Measurements from ENCODE around the gene MBD3. TPM values are rescaled to one million over a fixed set of nuclear protein-coding genes. Genes with fewer than 3 reads are reported as not detected.

Gene MBD3
- total and polyA plus RNA-seq, 2 experiments from 2014 or later, result 27.6 to 118 TPM

DNA sequence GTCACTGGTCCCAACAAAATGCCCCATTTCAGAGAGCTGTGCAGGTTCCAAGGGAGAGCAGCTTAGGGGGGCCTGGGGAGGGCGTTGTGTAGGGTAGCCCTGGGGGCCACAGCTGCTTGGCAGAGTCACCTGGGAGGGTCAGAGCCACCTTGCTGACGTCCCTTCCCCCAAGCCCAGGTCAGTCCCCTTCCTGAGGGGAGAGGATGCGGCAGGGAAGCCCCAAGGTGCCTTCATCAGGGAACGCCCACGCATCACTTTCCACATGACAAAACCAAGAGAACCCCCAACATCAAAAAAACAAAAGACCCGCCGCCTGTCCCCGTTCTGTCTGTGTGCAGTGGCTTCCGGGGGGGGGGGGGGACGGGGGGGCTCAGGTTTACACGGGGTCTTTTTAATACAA lies 17.9 kb upstream of the MBD3 start:
- no peaks in the 10 kb centered on the region for H3K27me3 ChIP-seq (ENCODE audit: insufficient read depth)
- H3K4me1 ChIP-seq (ENCODE audit: insufficient read depth), result peaks cover 8% of the 10 kb centered on the region
- peaks cover 58% of the 10 kb centered on the region for H3K36me3 Mint-ChIP-seq (ENCODE audit: low read depth)
- peaks cover 31% of the 10 kb centered on the region for H3K27me3 Mint-ChIP-seq (ENCODE audit: insufficient read depth, low read depth, poor library complexity)
- peaks cover under 1% of the 10 kb centered on the region; the same call in 1 of the 2 replicates for H4K20me1 ChIP-seq (replicated peaks; ENCODE audit: insufficient read depth)
- no peak overlapping the region for H2AFZ ChIP-seq
- DNase-seq (ENCODE audit: low spot score) (no peak), ATAC-seq (no peak)
- peaks cover 8% of the 10 kb centered on the region; the same call in 1 of the 2 replicates for H3K36me3 ChIP-seq (ENCODE audit: insufficient read depth)
- no peak overlapping the region for H3K27ac Mint-ChIP-seq
- no peak overlapping the region for H3K4me2 ChIP-seq
- no peaks in the 10 kb centered on the region for H3K9me3 Mint-ChIP-seq
- H3K4me3 Mint-ChIP-seq, result no peak overlapping the region
- H3K79me2 ChIP-seq (replicated peaks; ENCODE audit: insufficient read depth), result no peaks in the 10 kb centered on the region
- no peaks in the 10 kb centered on the region for H3K9me2 ChIP-seq (ENCODE audit: insufficient read depth)
- H3K4me3 ChIP-seq, result no peak overlapping the region
- no peak for TF ChIP-seq POLR2AphosphoS5 (IDR thresholded peaks at IDR 0.05; ENCODE audit: low read depth)
- no peak for TF ChIP-seq NANOG (IDR thresholded peaks at IDR 0.05; ENCODE audit: borderline replicate concordance)
- H3K27ac ChIP-seq (ENCODE audit: low read depth), result no peak overlapping the region
- peaks cover 33% of the 10 kb centered on the region for H3F3A ChIP-seq (replicated peaks; ENCODE audit: low read depth)
- 0 out of 3 replicates have a peak, but pooled peaks cover 9% of the 10 kb centered on the region for H3K4me1 Mint-ChIP-seq

GRCh38 chr19:1609680-1610474 lies 17.2 kb upstream of the MBD3 start:
- Mint-ChIP-seq H3K36me3 (ENCODE audit: low read depth) (peaks cover 51% of the 10 kb centered on the region), H3K4me3 (no peak overlapping the region), H3K4me1 (0 out of 3 replicates have a peak, but pooled peaks cover 9% of the 10 kb centered on the region), H3K27ac (no peak overlapping the region), H3K27me3 (ENCODE audit: insufficient read depth, low read depth, poor library complexity) (peaks cover 33% of the 10 kb centered on the region), H3K9me3 (no peaks in the 10 kb centered on the region)
- H3F3A ChIP-seq (replicated peaks; ENCODE audit: low read depth), result peaks cover 35% of the 10 kb centered on the region
- no peaks in the 10 kb centered on the region for H3K27me3 ChIP-seq (ENCODE audit: insufficient read depth)
- no peaks in the 10 kb centered on the region for H3K9me2 ChIP-seq (ENCODE audit: insufficient read depth)
- peaks cover 8% of the 10 kb centered on the region for H3K4me1 ChIP-seq (ENCODE audit: insufficient read depth)
- peaks cover 3% of the 10 kb centered on the region for H3K79me2 ChIP-seq (replicated peaks; ENCODE audit: insufficient read depth)
- no peak overlapping the region for H3K4me3 ChIP-seq
- no peaks in the 10 kb centered on the region; the same call in 1 of the 2 replicates for H4K20me1 ChIP-seq (replicated peaks; ENCODE audit: insufficient read depth)
- ATAC-seq (no peak), DNase-seq (ENCODE audit: low spot score) (no peak)
- no peak overlapping the region for H3K4me2 ChIP-seq
- H2AFZ ChIP-seq, result no peak overlapping the region
- H3K36me3 ChIP-seq (ENCODE audit: insufficient read depth), result peaks cover 8% of the 10 kb centered on the region; the same call in 1 of the 2 replicates
- H3K27ac ChIP-seq (ENCODE audit: low read depth), result peak overlapping the region; percentile 55; the same call in 1 of the 2 replicates
- TF ChIP-seq ZNF331 (CRISPR knock-in tag; IDR thresholded peaks at IDR 0.05; ENCODE audit: low read depth) (no peak), REST (IDR thresholded peaks at IDR 0.05; ENCODE audit: unreplicated experiment) (no peak), NANOG (IDR thresholded peaks at IDR 0.05; ENCODE audit: borderline replicate concordance) (no peak), ZNF462 (CRISPR knock-in tag; IDR thresholded peaks at IDR 0.05) (no peak), STAT1 (IDR thresholded peaks at IDR 0.05; ENCODE audit: unreplicated experiment) (no peak), EZH2 (IDR thresholded peaks at IDR 0.05; ENCODE audit: low read depth, unreplicated experiment) (no peak)
- TF ChIP-seq, protein P1, sequence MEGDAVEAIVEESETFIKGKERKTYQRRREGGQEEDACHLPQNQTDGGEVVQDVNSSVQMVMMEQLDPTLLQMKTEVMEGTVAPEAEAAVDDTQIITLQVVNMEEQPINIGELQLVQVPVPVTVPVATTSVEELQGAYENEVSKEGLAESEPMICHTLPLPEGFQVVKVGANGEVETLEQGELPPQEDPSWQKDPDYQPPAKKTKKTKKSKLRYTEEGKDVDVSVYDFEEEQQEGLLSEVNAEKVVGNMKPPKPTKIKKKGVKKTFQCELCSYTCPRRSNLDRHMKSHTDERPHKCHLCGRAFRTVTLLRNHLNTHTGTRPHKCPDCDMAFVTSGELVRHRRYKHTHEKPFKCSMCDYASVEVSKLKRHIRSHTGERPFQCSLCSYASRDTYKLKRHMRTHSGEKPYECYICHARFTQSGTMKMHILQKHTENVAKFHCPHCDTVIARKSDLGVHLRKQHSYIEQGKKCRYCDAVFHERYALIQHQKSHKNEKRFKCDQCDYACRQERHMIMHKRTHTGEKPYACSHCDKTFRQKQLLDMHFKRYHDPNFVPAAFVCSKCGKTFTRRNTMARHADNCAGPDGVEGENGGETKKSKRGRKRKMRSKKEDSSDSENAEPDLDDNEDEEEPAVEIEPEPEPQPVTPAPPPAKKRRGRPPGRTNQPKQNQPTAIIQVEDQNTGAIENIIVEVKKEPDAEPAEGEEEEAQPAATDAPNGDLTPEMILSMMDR (conservative IDR thresholded peaks at IDR 0.05; ENCODE audit: low read depth in 2 of 2), result no peak
